Measurements from ENCODE around the gene PIK3C2A. TPM values are rescaled to one million over a fixed set of nuclear protein-coding genes. Genes with fewer than 3 reads are reported as not detected.
"Not testable (repeated sequence)": the region's sequence is repeated elsewhere in the genome, so short reads cannot be mapped to it uniquely, and the experiment has no call there.

PIK3C2A gene
- total RNA-seq, 1 donor from 2014 or later, result 96.0 TPM

GRCh38 chr11:17230867-17231851 is 23.4 kb upstream of the PIK3C2A start:
- Mint-ChIP-seq H3K36me3 (ENCODE audit: insufficient read depth) (peaks cover 4% of the 10 kb centered on the region), H3K4me1 (ENCODE audit: low read depth) (no peaks in the 10 kb centered on the region), H3K4me3 (ENCODE audit: low read depth) (no peak overlapping the region), H3K9me3 (ENCODE audit: low read depth) (no peaks in the 10 kb centered on the region), H3K27ac (no peak overlapping the region), H3K27me3 (no peaks in the 10 kb centered on the region)
- no peak for TF ChIP-seq CTCF (IDR thresholded peaks at IDR 0.05; ENCODE audit: unreplicated experiment)
- no peak for DNase-seq (ENCODE audit: low spot score, unreplicated experiment)

- Mint-ChIP-seq H3K4me3 (ENCODE audit: low read depth) (no peak overlapping the region), H3K4me1 (ENCODE audit: low read depth) (peaks cover 2% of the 10 kb centered on the region), H3K27ac (peak overlapping the region; percentile 63), H3K27me3 (no peaks in the 10 kb centered on the region), H3K9me3 (ENCODE audit: low read depth) (no peaks in the 10 kb centered on the region), H3K36me3 (ENCODE audit: insufficient read depth) (peaks cover 4% of the 10 kb centered on the region)
- TF ChIP-seq CTCF (IDR thresholded peaks at IDR 0.05; ENCODE audit: unreplicated experiment), result no peak
- no peak for DNase-seq (ENCODE audit: low spot score, unreplicated experiment)
Observed at GRCh38 chr11:17229481-17230152, 21.8 kb upstream of the PIK3C2A start.

- not testable (repeated sequence) for H3K27me3 Mint-ChIP-seq; DNase-seq (ENCODE audit: low spot score, unreplicated experiment); H3K4me3 Mint-ChIP-seq (ENCODE audit: low read depth); H3K9me3 Mint-ChIP-seq (ENCODE audit: low read depth); H3K36me3 Mint-ChIP-seq (ENCODE audit: insufficient read depth); H3K27ac Mint-ChIP-seq; H3K4me1 Mint-ChIP-seq (ENCODE audit: low read depth)
Observed at GRCh38 chr11:17228186-17228925, 20.6 kb upstream of the PIK3C2A start.

- peaks cover 2% of the 10 kb centered on the region for H3K36me3 Mint-ChIP-seq (ENCODE audit: insufficient read depth)
- H3K4me3 Mint-ChIP-seq (ENCODE audit: low read depth), result no peak overlapping the region
- H3K27ac Mint-ChIP-seq, result peak overlapping the region; percentile 22
Observed at GRCh38 chr11:17224727-17225126, 16.9 kb upstream of the PIK3C2A start.

GRCh38 chr11:17221968-17222367 is 14.2 kb upstream of the PIK3C2A start:
- DNase-seq (ENCODE audit: low spot score, unreplicated experiment), result no peak
- Mint-ChIP-seq H3K27me3 (no peaks in the 10 kb centered on the region), H3K36me3 (ENCODE audit: insufficient read depth) (no peaks in the 10 kb centered on the region), H3K4me3 (ENCODE audit: low read depth) (no peak overlapping the region), H3K9me3 (ENCODE audit: low read depth) (no peaks in the 10 kb centered on the region), H3K27ac (no peak overlapping the region), H3K4me1 (ENCODE audit: low read depth) (peaks cover 4% of the 10 kb centered on the region)
- no peak for TF ChIP-seq CTCF (IDR thresholded peaks at IDR 0.05; ENCODE audit: unreplicated experiment)

More at GRCh38 chr11:17224727-17225126, 16.9 kb upstream of the PIK3C2A start:
- DNase-seq (ENCODE audit: low spot score, unreplicated experiment), result no peak
- H3K4me1 Mint-ChIP-seq (ENCODE audit: low read depth), result peaks cover 2% of the 10 kb centered on the region
- H3K27me3 Mint-ChIP-seq, result no peaks in the 10 kb centered on the region
- H3K9me3 Mint-ChIP-seq (ENCODE audit: low read depth), result no peaks in the 10 kb centered on the region
- no peak for TF ChIP-seq CTCF (IDR thresholded peaks at IDR 0.05; ENCODE audit: unreplicated experiment)

All from progenitor cell of endocrine pancreas (in vitro differentiated cells).